ENCODE data around the gene CD74. TPM values are rescaled to one million over a fixed set of nuclear protein-coding genes. Genes with fewer than 3 reads are reported as not detected.

The CD74 gene
- total RNA-seq, 1 experiment from 2014 or later: 19.5 TPM

DNA sequence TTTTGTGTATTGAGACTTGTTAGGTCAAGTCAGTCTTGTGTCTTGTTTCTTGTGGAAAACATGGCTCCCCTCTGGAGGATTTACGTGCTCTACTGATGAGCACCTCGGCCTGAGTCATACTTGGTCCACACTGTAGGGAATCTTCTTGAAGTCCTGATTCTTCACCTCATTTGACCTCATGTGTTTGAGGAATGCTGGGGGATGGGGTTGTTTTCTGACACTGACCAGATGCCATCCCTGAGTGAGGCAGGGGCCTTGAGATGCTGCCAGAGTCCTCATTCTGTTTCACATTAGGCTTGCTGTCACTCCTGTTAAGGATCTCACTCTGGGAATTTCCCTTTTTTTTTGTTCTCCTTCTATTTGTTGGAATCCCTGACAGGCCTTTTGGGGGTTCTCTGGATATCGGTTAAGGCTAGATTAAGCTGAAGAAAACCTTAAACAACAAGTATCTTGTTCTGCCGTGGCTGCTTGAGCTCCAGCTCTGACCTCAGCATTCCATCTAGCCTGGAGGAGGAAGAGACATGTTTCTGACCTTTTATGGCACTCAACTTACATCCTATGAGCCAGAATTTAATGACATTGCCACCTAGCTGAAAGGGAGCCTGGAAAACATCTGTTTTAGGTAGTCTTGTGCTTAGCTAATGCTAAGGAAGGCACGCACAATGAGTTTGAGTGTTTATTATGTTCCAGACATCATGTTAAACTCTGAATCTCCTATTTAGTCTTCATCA is 34.6 kb downstream of the CD74 start:
- H2AK5ac ChIP-seq (ENCODE audit: insufficient read length, low read length): no peak overlapping the region
- no peak for DNase-seq
- Mint-ChIP-seq H3K4me3 (no peak overlapping the region), H3K36me3 (ENCODE audit: insufficient read depth in 1 of 3, low read depth in 3 of 3) (peaks cover 50 to 98% (median 92%) of the 10 kb centered on the region in 3 experiments; a peak in 6 of 7 replicates), H3K9me3 (no peaks in the 10 kb centered on the region), H3K27ac (no peak overlapping the region), H3K4me1 (no peaks in the 10 kb centered on the region), H3K27me3 (ENCODE audit: low read depth) (no peaks in the 10 kb centered on the region)
- TF ChIP-seq, protein P1, sequence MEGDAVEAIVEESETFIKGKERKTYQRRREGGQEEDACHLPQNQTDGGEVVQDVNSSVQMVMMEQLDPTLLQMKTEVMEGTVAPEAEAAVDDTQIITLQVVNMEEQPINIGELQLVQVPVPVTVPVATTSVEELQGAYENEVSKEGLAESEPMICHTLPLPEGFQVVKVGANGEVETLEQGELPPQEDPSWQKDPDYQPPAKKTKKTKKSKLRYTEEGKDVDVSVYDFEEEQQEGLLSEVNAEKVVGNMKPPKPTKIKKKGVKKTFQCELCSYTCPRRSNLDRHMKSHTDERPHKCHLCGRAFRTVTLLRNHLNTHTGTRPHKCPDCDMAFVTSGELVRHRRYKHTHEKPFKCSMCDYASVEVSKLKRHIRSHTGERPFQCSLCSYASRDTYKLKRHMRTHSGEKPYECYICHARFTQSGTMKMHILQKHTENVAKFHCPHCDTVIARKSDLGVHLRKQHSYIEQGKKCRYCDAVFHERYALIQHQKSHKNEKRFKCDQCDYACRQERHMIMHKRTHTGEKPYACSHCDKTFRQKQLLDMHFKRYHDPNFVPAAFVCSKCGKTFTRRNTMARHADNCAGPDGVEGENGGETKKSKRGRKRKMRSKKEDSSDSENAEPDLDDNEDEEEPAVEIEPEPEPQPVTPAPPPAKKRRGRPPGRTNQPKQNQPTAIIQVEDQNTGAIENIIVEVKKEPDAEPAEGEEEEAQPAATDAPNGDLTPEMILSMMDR (conservative IDR thresholded peaks at IDR 0.05): no peak
- no peak overlapping the region for H3K23ac ChIP-seq (ENCODE audit: insufficient read length, low read depth, low read length)
- H3K27me3 ChIP-seq (ENCODE audit: insufficient read depth, low read length): no peaks in the 10 kb centered on the region
- no peak overlapping the region for H3K4me2 ChIP-seq (ENCODE audit: insufficient read depth, insufficient read length, low read length)
- H3K14ac ChIP-seq (ENCODE audit: insufficient read depth, low read length): no peak overlapping the region
- no peak overlapping the region for H2BK15ac ChIP-seq (ENCODE audit: low read depth, low read length)
- no peak overlapping the region for H3K18ac ChIP-seq (ENCODE audit: insufficient read length, low read depth, low read length)
- H3K4ac ChIP-seq (ENCODE audit: low read depth, low read length): no peak overlapping the region
- no peaks in the 10 kb centered on the region for H3K23me2 ChIP-seq (ENCODE audit: insufficient read length, low read depth, low read length, poor library complexity, severe bottlenecking)
- H3K79me2 ChIP-seq (ENCODE audit: insufficient read depth, low read length): no peaks in the 10 kb centered on the region
- no peaks in the 10 kb centered on the region for H4K20me1 ChIP-seq (ENCODE audit: control insufficient read depth, insufficient read depth, insufficient read length)
- H3K79me1 ChIP-seq (ENCODE audit: insufficient read depth, low read depth, low read length, poor library complexity, severe bottlenecking): no peaks in the 10 kb centered on the region
- H2BK120ac ChIP-seq (ENCODE audit: low read depth, low read length, poor library complexity, severe bottlenecking): no peak overlapping the region
- H4K8ac ChIP-seq (replicated peaks; ENCODE audit: insufficient read length, low read depth, low read length): no peak overlapping the region
- no peak overlapping the region for H3T11ph ChIP-seq (ENCODE audit: low read length)
- no peaks in the 10 kb centered on the region for H3K9me3 ChIP-seq (ENCODE audit: control insufficient read depth, low read depth, low read length)
- H3K56ac ChIP-seq (ENCODE audit: insufficient read length, low read depth, low read length): no peak overlapping the region
- no peaks in the 10 kb centered on the region for H3K4me1 ChIP-seq (ENCODE audit: insufficient read depth, low read length)
- no peak overlapping the region for H4K5ac ChIP-seq (ENCODE audit: insufficient read length, low read depth, low read length)
- WGBS (ENCODE audit: extremely low coverage, insufficient read length, low lambda C conversion rate): no CpG with 5 or more reads among the region's 5 CpGs
- H2BK5ac ChIP-seq (ENCODE audit: insufficient read length, low read length): no peak overlapping the region
- H2AFZ ChIP-seq (ENCODE audit: low read length): no peak overlapping the region
- no peak overlapping the region for H3K27ac ChIP-seq (ENCODE audit: insufficient read length, low read depth, low read length)
- H2BK12ac ChIP-seq (ENCODE audit: insufficient read length, low read depth, low read length): no peak overlapping the region
- no peak overlapping the region for H2BK20ac ChIP-seq (ENCODE audit: low read depth, low read length, poor library complexity, severe bottlenecking)
- H3K9ac ChIP-seq (ENCODE audit: extremely low read depth, insufficient read length, low read length): no peak overlapping the region
- H4K91ac ChIP-seq (ENCODE audit: insufficient read length, low read depth, low read length): no peak overlapping the region
